Kidney glomerular epithelial cell (primary cell): Measurements from ENCODE around the gene CCDC197.

ENCODE experiments used
- DNase-seq: peaks from one replicate; lab custom pipeline; 2025; lab: John Stamatoyannopoulos, UW

The CCDC197 gene

DNA sequence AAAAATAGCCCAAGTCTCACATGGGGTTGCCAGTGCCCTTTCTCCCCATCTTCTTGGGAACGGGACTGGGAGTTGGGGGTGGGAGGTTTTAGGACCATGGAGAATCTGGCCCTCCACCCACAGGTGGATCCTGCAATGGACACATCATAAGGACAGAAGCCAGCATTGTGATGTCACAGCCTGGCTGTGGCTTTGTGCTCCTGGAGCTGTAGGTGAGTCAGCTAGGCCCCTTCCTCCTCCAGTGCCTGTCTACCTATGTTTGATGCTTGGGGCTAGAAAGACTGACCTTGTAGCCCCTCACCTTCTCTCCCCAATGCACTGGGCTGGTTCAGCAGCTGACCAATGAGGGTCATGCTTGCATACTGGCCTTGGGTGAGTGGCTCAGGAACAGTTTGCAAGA lies at the start of gene CCDC197:
TSS of gene CCDC197 (plus strand) at position 220 of the 400 bp plus-strand sequence. CDS start 831 bp downstream, outside the sequence.
- no peak for DNase-seq

DNA sequence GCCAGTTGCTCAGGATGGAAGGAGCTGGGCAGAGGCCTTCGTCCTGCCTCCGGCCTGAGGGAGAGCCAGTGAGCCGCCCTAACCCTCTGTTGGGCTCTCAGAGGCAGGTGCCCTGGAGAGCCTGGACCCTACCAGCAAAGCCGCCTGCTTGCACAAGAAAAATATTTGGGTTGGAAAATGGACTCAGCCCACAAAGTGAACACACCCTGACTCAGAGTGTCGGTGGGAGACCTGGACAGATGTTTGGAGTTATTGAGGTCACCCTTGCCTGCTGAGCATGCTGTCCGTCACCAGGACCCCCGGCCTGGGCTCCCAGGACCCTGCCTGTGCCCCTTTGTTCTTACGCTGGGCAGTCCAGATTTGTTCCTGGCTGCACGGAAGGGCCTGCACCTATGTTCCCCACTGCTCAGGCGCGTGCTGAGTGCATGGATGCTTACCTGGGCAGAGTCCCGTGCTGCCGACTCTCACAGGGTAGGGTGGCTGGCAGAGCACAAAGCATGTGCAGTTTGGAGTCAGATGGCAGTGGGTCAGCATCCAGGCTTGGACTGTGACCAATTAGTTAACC lies 47.5 kb upstream of the CCDC197 start:
- DNase-seq: no peak

DNA sequence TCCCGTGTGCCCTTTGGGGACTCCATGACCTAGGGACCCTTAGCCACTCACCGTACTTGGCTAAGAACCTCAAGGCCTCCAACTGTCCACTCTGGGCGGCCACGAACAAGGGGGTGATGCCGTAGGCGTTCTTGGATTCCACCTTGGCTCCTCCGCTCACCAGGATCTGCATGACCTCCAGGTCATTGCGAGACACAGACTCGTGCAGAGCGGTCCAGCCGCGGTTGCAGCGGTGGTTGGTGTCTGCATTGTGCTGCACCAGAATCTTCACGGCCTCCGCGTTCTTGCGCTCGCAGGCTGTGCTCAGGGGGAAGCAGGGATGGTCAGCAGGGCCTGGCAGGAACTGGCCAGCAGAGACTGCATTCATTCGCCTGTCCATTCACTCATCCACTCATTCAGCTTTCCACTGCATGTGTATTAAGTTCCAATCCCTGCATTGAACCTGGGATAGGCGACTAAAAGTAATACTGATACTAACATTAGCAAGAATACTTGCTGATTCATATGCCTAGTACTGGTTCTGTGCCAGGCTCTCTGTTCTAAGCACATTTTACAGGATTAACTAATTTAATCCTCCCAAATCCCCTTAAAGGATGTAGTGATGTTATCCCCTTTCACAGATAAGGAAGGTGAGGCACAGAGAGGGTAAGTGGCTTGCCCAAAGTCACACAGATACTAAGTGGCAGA lies 46.0 kb upstream of the CCDC197 start:
- no peak for DNase-seq

DNA sequence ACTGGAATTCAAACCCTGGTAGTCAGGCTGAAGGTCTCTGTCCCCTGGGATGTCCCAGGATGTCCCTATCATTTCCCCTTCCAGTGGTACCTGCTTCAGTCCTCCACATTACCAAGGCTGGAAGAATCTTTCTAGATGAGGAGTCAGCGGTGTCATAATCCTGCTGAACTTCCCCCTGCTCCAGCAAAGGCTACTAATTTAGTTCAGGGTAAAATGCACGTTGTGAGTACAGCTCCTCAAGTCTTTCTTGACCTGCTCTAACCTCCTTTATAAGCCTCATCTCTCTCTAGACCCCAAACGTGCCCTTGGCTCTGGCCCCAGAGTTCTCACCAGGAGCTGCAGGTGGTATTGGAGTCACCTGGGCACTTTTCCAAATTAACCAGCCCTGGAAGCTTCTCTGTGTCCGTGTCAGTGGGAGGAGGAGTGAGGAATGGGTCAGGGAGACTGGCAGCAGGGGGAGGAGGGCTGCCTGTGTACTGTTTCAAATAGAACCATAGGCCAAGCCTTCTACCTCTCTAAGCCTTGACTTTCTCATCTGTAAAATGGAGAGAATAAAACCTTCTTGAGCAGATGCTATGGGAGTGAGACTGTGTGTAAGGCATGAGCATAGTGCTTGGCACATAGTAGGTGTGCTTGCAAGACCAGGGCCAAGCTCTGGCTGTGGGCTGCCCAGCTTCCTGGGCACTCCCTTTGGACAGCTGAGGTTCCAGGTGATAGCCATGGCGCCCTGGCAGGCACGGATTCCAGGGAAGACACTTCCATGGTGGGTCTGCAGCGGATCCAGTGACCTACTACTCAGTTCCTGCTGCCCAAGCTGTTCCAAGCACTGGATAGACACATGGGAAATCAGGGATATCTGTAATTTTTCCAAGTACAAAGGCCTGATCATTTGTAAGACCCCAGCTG lies 45.2 kb upstream of the CCDC197 start:
- DNase-seq: no peak

DNA sequence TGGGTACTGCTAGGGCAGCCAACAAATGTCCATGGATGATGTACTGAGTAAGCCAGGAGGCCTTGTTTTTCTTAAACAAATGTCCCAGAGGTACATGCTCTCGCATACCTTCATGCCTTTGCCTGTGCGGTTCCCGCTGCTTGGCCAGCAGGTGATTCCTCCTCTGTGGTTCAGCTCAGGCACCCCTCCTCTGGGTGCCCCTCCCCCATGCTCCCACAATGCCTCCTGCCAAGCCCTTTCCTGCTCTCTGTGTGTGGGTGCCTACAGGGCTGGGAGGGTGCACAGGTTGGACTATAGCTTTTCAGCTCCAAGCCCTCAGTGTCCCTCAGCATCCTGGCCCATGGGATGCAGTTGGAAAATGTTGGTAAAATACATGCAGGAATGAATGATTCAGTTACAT lies 44.3 kb upstream of the CCDC197 start:
- DNase-seq: no peak

DNA sequence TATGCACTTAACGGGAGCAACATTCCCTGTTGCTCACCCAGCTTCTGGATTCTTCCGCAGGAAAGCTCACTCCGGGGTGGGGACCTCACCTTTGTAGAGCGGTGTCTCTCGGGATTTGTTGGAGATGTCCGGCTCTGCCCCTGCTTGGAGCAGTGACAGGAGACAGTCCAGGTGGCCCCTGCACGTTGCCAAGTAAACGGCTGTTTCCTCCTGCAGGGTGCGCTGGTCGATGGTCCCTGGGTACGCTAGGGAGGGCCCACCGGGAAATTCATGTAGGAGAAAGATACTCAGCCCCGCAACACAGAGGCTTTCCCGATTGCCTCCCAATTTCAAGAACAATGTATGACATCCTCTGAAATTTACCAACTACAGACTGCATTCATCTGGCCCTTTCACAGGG lies 43.8 kb upstream of the CCDC197 start:
- no peak for DNase-seq

DNA sequence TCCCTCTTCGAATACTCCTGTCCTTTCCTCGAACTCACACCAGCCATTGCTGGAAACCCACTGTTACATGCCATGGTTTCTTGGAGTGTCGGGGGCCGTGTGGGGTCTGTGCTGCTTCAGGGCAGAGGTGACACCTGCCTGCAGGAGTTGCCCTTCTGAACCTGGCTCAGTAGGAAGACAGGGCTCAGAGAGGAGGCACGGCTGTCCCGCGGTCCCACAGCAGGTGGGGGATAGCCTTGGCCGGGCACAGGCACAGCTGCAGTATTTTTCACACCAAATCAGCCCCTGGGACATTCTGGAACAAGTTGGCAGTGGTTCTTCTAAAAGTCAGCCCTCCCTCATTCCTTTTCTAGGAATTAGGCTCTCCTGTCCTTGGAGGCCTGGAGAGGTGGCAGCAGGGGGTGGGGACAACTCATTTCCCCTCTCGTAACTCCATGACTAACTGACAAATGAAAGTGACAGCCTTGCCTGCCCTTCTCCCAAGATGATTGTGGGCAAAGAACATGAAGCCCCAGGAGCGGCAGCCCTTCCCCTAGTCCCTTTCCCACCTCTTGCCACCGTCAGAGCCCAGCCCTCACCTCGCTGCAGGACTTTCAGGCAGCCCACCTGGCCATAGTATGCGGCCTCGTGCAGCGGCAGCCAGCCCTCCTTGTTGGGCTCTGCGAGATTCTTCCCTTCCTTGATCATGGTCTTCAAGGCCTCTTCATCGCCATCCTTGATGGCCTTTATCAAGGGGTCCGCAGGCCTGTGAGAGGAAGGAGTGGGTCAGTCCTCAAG lies 43.2 kb upstream of the CCDC197 start:
- DNase-seq: no peak

DNA sequence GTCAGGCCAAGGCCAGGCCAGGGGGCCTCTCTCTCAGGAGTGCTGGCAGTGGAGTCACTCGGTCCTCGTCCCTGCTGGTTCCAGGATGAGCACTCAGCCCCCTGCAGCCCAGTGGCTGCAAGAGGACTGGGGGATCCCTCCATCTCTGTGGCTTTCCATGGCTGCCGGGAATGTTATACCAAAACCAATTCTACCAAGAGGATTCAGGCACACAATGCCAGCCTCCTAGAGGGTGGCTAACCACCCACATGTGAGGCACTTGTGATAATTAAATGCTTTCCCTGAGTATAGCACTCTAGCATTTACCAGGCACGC lies 42.6 kb upstream of the CCDC197 start:
- DNase-seq: no peak

DNA sequence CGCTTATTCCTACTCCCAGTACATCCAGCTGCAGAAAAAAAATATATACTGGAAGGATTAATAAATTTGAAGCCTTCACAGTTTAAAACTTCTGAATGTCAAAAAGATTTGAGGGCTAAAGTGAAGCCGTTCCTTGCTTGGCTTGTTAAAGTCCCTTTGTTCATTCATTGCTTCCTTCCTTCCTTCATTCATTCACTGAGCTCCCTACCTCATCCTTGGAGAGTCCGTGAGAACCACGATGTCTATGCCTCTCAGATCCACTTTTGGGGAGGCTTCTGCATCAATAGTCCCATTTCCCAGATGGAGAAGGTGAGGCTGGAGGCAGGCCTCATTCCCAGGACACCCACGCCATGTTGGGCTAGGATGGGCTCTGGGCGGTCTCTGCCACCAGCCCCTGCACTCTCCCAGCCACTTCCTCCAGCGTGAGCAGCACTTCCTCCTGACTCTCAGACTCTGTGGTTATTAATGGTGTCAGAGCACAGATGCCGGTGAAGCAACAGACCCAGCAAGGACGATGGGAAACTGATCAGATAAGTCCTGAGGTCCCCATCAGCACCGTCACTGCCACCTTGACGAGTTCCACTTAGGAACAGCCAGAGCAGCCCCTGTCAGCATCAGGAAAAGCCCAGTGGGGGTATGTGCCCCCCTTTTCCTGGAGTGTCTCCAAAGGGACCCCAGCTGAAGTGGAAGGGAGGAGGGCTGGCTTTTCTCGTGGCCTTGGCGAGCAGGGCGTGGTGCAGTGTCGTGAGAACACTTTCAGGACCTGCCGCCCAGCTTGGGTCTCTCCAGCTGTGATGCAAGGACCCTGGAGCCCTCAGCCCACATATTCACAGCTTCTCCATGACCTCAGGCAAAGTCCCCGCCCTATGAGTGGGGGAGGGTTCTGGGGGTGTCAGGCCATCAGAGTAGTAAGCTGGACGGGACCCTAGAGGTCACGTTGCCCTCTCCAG lies 41.9 kb upstream of the CCDC197 start:
- DNase-seq: no peak

DNA sequence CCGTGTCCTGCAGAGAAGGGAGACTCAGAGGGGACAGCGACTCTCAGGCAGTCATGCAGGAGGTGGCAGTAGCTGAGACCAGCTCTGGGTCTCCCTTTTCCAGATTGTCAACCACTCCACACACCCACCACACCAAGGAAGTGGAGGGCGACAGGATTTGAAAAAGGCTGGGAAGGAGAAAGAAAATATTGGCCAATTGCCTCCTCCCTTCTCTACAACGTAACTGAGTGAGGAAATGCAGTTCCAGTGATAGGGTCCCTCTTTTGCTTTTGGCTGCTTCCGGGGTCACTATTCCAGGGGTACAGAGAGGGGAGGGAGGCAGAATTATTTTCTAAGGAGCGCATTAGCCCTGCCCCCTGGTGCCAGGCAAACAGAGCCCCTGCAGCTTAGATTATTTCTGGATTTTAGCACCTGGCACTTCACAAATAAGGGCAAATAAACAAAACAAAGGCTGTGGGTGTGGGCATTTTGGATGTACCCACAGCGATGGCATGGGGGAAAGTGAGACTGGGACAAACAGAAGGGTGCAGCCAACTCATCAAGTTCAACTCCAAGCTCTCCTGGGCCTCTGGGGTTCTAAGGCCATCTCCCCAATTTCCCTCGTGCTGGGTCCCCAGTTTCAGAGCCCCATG lies 41.1 kb upstream of the CCDC197 start:
- no peak for DNase-seq

DNA sequence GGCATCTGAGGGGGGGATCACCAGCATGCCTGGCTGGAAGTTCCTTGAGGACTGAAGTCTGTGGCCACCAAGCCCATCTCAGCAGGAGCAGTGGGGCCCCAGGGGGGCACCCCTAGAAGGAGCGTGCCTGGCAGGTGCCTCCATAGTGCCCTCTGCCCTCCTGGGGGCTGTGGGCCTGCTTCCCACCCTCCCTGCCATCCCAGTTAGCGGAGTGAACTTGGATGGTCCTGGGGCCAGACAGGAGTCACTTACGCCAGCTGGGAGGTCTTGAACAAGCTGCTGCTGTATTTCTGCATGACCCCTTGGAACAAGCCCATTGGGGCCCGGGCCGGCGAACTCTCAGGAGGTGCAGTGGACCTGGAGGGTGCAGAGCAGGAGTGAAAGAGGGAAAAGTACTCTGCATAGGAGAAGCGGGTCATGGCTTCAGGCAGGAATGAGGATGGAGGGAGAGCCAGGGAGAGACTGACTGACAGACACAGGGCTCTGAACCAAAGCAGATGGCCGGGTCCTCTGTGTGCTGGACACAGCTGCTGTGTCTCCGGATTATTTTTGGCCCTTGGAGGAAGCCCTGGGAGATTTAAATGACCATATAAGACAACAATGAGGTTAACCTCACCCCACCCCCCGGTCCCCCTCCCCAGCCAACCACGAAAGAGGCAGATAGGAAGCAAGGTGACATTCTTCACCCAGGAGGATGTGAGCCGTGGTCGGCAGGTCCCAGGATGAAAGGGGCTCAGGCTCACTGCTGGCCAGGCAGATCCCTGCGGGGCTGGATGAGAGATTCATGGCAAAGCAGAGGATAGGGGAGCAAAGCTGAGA lies 40.4 kb upstream of the CCDC197 start:
- DNase-seq: no peak

DNA sequence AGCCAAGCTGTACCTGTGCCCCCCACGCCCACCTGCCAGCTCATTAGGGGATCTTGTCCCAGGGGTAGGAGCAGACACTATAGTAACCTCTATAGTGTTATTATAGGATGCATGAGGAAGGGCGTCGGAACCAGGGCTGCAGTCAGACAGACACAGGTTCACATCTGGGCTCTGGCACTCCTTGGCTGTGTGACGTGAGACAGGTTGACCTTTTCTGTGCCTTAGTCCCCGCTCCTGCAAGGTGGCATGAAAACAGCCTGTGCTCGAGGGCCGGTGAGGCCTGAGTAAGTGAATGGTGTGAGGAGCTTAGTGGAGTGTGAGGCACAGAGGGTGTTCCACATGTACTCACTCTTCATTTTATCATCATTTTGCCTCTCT lies 39.8 kb upstream of the CCDC197 start:
- DNase-seq: no peak

DNA sequence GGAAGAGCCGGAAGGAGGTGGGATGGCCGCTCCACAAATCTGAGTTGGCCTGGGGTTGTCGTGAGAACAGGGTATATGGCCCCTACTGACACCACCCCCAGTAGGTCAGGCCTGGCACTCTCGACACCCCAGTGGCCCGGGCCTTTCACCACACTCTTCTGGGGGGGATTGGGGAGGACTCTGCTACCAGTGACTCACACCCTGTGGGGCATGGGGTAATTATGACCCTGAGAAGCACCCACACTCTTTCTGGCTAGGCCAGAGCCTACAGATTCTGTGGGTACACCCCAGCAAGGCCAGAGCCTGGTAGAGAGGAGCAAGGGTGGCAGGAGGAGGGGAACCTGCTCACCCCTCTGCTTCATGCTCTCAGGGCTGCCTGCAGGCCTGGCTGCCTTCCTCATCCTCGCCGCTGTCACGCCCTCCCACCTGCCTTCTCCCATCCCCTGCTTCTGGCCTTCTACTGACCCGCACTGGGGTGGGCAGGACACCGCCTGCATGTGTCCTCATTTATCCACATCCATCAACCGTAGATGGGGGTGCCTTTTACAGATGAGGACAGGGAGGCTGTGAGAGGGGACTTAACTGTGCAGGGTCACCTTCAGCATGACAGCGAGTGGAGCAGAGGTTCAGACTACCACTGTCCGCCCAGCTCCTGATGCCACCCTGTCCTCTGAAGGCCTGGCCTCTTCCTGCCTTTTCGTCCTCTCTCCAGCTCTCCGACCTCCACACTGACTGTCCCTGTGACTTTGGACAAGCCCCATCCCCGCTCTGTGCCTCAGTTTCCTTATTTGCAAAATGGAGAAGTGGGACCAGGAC lies 39.1 kb upstream of the CCDC197 start:
- DNase-seq: no peak

DNA sequence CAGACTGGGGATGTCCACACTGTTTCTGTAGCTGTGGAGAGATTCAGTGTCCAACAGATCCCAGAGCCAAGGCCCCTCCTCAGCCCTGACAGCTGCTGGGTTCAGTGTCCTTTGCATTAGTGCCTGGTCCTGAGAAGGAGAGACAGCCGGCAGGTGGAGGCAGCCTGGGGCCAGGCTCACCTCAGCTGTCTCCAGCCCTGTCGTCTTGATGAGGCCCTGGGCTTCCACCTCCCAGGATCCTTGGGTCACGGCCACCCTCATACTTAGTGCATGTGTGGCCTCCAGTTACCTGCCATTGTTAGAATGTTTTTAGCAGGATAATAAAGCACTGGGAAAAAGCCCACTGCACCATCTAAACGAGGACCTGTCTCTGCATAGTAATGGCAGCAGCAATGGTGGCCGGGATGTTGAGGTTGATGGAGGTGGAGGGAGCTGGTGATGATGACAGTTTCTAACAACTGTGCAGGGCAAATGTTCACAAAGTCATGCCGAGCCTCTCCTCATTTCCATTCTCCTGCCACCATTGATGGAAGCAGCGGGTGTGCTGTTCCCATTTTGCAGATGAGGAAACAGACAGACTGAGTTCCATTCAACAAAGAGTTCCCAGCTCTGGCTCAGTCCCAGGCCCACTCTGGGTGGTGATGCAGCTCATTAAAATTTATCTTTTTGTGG lies 38.4 kb upstream of the CCDC197 start:
- no peak for DNase-seq

DNA sequence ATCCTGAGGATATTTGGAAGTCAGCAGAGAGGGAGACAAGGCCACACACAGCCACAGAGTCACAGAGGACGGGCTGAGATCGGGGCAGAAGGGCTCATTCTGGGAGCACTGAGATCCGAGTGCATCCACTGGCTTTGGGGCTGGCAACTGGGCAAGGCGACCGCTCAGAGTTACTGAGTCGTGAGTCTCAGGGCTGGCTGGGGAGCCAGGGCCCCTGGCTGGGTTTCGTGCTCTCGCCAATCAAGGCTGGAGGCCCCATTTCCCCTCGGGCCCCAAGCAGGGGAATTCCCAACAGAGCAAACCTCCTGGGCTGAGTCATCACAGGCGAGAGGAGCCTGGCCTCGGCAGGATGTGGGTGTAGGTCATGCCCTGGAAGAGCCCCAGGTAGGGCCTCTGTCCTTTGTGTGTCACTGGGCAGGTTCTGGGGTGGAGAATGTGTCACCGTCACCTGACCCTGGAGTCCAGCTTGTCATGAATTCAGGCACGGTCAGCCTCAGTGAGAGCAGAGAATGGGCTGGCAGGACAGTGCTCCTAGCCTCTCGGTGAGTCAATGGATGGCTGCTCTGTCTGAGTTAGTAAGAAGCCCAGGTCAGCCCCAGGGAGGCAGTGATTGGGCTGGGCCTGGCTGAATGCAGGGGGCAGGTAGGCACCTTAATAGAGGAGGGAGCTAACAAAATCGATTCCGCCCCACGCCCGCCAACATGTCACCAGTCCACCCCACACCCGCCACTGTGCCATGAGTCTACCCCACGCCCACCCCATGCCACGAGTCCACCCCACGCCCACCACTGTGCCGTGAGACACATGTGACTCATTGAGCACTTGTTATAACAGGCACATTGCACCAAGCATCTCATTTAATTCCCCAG lies 37.6 kb upstream of the CCDC197 start:
- DNase-seq: peak; percentile 93

DNA sequence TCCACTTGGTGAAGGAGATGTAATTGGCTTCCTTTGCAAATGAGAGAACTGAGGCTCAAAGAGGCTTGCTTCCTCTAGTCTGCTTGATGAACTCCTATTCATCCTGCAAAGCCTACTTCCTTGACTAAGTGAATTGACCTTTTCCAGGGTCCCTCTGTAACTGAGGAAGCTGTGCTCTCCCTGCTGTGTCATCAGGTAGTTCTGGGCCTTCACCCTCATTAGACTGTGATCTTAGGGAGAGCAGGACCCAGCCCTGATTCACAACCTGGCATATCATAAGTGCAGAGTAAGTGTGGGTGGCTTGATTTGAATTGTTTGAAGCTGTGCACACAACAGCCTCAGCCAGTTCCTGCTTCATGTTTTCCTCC lies 37.0 kb upstream of the CCDC197 start:
- DNase-seq: no peak

DNA sequence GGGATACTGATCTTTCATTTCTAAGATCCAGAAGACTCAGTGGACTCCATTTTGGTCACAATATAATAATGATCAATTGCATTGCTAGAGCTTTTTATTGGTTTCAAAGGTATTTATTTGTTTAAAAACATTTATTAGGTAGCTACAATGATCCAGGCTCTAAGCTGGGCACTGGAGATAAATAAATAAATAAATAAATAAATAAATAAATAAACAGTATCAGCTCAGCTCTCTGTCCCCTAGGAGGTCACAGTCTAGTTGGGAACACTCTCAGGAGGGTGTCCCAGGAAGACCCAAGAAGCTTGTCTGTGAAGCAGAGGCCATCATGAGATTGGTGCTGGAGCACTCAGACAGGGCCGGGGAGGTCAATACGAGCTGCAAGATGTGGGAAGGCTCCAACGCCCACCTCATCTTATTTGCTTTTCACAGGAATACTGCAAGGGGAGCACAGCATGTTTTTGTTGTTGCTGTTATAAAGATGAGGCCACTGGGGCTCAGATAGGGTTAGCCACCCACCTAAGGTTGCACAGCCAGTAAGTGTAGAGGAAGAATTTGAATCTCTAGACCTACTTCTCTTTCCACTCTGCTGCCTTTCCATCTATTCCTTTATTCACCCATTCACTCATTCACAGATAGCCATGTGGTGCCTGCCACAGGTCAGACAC lies 36.2 kb upstream of the CCDC197 start:
- no peak for DNase-seq
